Middle frontal gyrus (tissue), 1 donor: ENCODE measurements around the gene ZFP92.
"Not testable (repeated sequence)": the region's sequence is repeated elsewhere in the genome, so short reads cannot be mapped to it uniquely, and the experiment has no call there.

Source experiments
- DNase-seq: peaks from one replicate; pipeline ENCODE4 v3.0.0-alpha.2; 2015; ENCODE audit warnings: low spot score; ENCODE audit errors: extremely low spot score

The ZFP92 gene, protein sequence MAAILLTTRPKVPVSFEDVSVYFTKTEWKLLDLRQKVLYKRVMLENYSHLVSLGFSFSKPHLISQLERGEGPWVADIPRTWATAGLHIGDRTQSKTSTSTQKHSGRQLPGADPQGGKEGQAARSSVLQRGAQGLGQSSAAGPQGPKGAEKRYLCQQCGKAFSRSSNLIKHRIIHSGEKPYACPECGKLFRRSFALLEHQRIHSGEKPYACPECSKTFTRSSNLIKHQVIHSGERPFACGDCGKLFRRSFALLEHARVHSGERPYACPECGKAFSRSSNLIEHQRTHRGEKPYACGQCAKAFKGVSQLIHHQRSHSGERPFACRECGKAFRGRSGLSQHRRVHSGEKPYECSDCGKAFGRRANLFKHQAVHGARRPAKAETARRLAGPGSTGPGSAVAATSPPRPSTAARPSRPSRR

DNA sequence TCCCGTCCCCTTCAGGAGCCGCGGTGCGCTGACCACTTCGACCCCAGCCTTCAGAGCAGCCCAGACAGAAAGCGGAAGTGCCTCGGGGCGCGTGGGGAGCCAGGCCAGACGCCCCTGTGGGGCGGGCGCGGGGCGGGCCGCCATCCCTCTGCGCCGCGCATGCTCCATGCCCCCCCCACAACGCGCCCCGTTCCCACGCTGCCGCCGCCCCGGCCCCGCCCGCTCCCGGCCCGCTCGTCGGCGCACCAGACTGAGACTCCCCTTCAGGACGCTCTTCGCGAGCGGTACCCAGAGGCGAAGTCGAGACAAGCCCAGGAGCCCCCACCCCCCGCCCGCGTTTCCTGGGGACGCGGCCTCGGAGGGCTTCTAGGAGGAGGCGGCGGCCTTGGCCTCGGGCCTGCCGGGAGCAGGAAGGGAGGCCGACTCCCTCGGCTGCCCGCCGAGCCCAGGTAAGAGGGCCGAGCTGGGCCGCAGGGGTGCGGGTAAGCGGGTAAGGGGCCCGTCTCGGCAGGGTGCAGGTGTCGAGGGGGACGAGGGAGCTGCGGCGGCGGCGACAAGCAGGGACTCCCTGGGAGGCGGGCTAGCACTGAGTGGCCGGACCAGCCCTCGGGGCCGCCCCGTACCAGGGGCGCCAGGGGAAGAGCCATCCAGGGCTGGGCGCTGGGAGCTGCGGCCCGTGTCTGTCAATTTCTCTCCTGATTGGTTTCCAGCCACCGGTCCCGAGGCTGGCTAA is at the start of gene ZFP92:
Gene ZFP92, plus strand, starts transcription at position 218 of the 733 bp plus-strand sequence. CDS start 6,851 bp downstream, outside the sequence.
- no peak for DNase-seq

DNA sequence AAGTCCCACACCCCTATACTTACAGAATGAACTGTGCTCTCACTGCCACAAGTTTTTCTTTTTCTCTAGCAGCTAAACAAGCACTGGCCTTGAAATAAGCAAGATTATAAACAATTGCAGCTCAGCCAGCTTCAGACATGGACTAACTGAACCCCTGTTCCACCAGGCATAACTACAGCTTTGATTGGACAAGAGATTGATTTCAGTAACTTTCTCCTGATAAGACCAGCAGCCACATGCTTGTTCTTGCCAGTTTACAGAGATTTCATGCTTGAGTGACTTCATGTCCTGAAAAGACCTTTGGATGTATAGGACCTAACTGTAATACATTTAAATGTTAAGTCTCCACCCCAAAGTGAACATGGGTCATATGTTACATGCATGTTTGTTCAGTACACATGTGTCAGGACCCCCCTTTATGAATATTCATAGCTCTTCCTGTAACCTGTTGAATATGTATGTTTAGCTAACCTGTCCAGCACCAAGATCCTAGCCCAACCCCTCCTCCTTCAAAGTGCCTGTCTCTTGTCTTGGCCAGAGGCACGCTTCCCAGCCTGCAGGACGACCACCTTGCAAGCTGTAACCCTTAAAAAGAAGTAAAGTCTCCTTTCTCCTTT is 49.4 kb upstream of the ZFP92 start:
- no peak for DNase-seq

DNA sequence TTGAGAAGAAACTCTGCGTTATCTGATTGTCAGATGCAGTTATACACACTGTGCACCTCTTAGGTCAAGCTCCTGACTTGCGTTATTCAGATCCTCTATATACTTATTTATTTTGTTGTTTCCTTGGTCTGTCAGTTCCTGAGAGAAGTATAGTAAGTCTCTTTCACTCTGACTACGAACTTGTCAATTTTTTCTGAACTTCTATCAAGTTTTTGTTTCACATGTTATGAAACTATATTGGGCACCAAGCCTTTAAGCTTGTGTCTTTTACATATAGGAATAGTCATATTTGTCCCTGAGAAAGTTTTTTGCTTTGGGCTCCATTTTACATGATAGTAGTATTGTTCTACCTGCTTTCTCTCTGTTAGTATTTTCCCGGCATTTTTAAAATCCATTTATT is 45.6 kb upstream of the ZFP92 start:
- no peak for DNase-seq

DNA sequence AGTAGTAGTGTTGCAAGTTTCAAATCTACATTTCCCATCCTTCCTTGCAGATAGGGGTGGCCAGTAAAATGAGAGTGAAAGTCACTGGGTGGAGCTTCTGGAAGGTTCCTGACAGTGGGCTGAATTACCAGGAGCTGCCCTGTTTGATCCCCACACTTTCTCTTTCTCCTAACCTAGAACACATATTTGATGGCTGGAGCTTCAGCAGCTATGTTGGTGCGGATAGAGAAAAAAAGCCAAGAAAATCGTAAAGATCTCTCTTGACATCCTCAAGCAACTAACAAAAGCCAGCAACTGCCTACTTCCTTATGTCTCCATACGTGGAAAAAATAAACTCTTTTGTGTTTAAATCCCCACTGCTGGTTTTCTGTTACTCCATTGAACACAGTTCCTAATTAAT is 45.2 kb upstream of the ZFP92 start:
- DNase-seq = no peak

DNA sequence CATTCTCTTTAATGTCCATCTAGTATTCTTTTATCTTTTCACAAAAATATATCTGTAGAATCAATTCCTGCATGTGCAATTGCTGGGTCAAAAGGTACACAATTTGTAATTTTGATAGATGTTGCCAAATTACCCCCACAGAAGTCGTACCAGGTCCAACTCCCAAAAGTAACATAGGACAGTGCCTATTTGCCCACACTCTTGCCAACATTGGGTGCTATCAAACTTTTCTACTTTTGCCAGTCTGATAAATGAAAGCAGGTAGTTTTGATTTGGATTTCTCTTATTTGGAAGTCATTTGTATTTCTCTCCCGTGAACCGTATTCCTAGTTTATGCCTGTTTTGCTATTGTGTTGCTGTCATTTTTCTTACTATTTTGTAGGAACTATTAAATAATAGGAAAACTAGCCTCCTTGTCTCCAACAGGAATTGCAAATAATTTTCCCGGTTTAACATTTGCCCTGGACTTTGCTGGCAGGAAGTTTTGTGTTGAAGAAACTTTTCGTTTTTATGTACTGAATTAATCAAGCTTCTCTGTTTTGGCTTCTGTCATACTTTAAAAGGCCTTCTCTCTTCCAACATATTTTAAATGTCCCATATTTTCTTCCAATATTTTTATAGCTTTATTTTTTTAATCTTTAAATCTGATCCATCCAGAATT is 44.3 kb upstream of the ZFP92 start:
- DNase-seq = no peak

DNA sequence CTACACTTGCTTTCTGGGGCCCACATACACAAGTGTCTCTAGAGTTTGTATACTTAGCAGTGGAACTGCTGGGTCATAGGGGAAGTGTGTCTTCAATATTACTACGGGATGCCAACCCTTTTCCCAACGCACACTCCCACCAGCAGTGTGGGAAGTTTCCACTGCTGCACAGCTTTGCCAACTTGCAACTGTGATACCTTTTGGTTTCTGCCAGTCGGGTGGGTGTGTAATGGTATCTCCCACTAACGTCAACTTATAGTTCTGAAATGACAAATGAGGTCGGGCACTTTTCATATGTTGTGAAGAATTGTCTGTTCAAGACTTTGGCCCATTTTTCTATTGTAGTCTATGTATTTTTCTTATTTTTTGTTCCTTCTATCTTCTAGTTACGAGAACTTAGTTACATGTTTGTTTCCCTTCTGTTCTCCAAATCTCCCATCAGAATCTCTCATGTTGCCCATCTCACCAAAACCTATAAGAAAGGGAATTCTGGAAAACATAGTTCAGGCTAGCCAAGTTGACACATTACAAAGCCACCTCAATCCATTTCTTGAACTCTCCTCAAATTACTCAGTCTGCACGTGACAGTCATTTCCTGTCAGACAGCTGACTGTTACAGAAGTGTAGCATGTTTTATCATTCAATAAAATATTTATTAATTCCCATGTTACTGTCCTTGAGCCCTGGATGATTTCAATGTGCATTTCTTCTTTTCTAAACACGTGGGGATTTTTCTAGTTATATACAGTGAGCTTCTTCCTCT is 40.8 kb upstream of the ZFP92 start:
- DNase-seq = no peak

DNA sequence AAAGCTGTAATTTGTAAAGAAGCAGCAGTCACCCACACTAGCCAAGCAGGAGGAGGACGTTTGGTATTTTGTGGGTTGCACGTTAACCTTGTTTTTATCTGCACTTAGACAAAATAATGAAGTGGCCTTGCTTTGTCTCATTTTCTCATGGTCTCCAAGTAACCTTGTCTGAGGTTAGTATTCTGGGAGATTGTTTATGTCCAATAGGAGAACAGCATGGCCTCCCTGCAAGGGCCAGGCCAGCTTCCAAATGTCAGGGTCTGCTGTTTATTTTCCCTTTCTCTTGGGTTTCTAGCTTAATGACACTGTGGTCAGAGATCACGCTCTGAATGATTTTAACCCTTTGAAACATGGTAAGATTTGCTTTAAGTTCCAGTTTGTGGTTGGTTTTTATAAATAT is 40.0 kb upstream of the ZFP92 start:
- DNase-seq = no peak

DNA sequence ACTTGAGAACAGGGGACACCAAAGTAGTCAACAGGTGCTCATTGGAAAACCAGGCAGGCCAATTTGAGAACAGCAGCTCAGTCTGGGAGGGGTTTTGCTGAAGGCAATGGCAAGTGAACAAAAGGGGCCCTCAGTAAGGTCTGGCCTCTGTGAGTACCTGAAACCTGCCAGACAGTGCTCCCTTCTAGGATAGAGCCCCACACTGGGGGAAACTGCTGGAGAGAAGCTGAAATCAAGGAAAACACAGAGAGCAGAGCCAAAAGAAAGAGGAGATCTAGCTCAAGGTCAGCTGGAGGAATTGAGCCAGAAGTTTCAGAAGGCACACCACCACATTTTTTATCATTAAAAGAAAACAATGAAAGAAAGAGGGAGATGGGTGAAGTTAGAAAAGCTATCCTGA is 38.3 kb upstream of the ZFP92 start:
- no peak for DNase-seq

DNA sequence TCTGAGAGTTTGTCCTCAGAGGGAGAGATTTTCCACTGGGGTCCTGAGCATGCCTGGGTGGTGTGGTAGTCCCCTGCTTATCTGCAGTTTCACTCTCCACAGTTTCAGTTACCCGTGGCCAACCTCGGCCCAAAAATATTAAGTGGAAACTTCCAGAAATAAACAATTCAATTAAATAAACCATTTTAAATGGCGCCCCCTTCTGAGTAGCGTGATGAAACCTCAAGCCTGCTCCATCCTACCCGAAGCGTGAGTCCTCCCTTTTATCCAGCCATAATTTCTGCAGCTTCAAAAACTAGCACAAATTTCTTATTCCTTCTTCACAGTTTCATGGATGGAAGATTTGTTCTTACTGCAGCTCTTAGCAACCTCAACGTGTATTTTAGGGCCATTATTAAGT is 36.8 kb upstream of the ZFP92 start:
- DNase-seq = no peak

DNA sequence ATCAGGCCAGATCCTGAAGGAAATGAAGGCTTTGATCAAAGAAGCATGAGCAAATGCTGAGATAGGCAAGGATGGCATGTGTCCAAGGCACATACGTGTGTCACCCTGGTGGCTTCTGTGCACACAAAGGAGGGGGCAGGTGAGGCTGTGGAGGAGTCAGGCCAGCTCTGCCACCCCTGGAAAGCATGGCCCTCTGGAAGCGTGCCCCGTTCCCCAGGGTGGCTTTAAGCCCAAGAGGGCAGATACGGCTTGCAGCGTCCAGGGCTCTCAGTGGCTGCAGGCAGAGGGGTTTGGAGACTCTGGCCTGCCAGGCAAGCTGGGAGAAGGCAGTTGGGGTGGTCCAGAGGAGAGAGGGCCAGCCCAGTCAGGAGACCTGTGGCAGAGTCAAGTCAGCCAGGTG is 35.7 kb upstream of the ZFP92 start:
- no peak for DNase-seq

DNA sequence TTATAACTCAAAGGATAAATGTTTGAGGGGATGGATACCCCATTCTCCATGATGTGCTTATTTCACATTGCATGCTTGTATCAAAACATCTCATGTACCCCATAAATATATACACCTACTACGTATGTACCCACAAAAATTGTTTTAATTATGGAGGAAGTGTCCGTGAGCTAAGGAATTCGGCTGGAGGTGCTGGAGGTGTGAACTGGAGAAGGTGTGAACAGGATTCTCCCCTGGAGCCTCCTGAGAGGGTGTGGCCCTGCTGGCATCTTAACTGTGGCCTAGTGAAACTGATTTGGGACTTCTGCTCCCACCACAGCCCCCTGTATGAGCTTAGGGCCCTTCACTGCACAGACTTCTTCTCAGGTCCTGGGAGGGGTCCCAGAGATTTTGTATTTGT is 33.5 kb upstream of the ZFP92 start:
- no peak for DNase-seq

DNA sequence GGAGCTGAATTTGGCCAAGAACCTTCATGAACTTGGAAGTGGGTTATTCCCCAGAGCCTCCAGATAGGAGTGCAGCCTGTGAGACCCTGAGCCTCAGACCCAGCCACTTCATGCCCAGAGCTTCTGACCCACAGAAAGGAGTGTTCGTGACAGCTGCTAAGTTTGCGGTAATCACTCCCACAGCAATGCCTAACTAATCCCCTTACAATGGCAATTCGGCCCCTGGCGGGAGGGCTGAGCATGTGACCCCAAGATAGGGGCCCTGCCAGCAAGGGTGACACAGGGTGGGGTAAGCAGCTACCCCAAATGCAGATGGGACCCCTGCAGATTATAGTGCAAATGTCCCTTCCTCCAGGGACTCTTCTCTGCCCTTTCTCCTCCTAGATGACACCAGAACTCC is 32.7 kb upstream of the ZFP92 start:
- DNase-seq = no peak

DNA sequence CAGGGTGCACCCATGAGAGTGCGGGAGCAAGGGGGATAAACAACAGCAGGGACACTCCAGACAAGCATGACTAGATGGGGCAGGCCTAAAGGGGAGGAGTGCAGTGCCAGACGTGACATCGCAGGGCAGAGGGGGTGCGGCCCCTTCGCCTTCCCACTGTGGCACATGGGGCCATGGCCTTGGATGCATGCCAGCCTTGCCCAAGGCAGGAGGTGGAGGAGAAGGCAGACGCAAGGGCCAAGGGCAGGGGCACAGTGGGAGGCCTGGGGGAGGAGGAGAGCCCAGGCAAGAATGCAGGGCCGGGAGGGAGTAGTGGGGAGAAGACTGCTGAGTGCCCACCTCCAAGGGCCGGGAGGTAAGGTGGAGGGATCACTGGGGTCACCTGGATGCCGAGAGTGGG is 31.8 kb upstream of the ZFP92 start:
- DNase-seq = no peak

DNA sequence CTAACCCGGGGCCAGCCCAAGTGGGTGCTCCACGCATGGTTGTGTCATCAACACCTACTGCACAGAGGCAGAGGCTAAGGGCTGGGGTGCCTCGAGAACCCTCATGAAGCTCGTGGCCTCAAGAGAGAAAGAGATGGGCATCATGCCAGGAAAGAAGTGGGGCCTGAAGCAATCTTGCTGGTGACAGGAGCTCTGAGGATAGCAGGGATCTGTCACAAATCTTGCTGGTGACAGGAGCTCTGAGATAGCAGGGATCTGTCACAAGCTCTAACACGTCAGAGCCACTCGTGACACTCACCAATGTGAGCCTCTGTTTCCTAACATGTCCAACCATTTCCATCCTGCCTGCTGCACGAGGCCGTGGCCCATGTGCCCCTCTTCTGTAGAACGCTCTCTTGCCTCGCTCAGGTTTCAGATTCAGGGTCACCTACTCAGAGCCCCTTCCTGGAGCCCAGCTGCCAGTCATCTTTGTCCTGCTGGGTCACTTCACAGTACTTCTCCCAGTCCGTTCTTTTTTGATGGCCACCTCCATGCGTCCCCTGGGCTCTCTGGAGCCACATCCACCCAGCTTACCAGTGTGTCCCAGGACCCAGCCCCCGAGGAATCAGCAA is 31.2 kb upstream of the ZFP92 start:
- no peak for DNase-seq

DNA sequence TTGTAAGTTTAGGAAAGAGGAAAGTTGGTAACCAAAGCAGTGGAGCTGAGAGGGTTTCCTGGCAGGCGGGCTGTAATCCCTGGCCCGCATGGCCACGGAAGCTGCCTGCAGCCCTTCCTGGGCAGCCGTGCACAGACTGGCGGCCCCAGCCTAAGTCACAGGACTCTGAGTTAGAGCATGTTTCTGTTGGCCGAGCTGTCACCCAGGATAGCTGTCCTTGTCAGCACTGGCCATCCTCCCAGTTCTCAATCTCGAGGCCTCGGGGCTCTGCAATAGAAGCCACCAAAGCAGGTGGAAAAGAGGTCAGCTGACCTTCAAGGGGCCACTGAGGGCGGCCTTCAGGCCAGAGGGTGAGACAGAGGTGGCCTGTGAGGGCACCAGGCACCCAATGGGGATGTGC is 30.6 kb upstream of the ZFP92 start:
- no peak for DNase-seq

DNA sequence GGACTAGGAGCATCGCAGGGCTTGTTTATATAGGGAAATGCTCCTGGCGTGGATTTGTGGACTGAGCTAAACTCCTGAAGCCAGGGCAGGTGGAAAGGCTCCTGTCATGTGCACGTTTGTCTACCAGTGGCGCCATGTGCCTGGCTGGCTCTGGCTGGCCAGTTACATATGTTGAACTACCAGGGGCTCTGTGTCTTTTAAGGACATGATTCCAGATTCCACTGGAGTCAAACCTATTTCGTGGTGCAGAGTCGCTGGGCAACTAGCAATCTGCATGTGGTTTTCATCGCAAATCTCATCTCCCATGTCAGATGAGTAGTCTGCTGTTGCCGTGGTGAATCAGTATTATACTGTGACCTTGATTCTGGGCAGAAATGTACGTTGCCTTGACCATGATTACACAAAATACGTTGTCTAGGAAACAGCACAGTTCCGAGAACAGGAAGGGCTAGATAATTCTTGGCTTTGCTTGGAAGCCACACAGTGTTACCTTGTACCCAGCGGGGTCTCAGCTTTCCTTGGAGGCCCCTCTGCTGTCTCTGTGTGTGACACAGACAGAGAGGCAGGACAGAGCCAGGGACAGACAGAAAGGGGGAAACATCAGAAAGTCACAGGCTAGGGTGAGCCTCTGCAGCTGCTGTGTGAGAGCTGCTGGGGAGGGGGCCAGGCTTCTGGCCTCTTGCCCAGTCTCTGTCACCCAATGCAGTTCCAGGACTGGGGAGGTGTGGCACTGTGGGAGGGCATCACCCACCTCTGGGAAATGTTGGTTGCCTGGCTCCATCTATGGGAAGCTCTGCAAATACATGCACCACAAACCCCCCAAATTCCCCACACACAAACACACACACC is 29.4 kb upstream of the ZFP92 start:
- DNase-seq = no peak

DNA sequence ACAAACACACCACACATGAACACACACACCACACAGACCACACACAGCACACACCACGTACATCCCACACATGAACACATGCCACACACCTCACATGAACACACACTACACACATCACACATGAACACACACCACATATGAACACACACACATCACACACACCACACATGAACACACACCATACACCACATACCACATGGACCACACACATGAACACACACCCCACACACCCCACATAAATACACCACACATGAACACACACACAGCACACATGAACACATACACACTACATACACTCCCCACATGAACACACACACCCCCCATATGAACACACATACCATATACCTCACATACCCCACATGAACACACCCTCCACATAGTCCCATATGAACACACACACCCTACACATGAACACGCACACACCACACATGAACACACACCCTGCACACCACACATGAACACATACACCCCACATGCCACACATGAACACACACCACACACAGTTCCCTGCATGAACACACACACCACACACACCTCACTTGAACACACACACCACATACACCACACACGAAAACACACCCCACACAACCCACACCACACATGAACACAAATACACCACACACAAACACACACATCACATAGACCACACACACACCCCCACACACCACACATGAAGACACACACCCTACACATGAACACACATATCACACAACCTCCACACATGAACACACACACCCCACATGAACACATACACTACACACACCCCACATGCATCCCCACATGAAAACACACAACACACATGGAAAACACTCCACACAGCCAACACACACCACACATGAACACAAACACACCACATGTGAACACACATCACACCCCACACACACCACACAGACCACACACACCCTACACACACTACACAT is 28.4 kb upstream of the ZFP92 start:
- DNase-seq = no peak

DNA sequence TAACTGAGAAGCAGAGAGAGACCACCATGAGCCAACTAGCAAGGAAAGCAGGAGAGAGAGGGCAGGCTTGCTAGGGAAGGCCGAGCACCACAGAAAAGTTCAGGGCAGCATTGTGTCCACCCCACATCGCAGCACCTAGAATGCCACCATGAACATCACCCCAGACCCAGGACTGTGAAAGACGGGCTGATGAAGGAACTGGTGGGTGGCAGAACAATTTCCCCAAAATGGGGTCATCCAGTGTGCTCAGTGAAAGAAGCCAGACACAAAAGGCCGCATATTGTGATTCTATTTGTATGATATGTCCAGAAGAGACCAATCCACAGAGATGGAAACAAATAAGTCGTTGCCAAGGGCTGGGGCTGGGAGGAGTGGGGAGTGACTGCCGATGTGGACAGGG is 26.9 kb upstream of the ZFP92 start:
- DNase-seq = no peak

DNA sequence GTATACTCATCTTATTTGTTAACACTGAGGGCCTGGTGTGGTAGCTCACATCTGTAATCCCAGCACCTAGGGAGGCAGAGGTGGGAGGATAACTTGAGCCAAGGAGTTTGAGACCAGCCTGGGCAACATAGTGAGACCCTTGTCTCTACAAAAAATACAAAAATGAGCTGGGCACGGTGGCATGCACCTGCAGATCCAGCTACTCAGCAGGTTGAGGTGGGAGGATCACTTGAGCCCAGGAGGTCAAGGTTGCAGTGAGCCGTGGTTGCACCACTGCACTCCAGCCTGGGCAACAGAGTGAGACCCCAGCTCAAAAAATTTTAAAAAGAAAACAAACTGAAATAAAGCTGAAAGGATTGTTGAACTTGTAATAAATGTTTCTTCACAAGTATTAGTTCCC is 26.3 kb upstream of the ZFP92 start:
- not testable (repeated sequence) for DNase-seq
